Inflammatory macrophage (primary cell): Measurements from ENCODE around the gene MYH11.
"Not testable (repeated sequence)": the region's sequence is repeated elsewhere in the genome, so short reads cannot be mapped to it uniquely, and the experiment has no call there.

ENCODE experiments used
- DNase-seq, 2 donors: peaks; one replicate each; pipeline ENCODE4 v3.0.0-alpha.2; 2020 to 2022

MYH11 gene

DNA sequence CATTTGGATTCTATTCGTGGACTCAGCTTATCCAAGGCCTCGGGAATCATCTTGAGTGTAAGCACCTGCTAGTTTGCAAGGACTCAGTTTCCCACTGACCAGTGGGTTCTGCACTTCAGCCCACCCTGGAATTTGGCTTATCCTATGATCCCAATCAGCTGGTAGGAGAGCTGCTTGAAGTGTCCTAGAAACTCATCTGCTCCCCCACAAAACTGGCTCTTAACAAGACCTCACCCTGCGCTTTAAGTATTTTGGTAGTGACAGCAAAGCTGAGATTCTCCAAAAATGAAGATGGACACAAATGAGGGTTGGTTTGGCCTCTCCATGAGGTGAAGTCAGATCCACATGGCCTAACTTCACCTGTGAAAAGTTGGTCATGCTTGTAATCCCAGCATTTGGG lies 149.5 kb downstream of the MYH11 start:
- DNase-seq = no peak

DNA sequence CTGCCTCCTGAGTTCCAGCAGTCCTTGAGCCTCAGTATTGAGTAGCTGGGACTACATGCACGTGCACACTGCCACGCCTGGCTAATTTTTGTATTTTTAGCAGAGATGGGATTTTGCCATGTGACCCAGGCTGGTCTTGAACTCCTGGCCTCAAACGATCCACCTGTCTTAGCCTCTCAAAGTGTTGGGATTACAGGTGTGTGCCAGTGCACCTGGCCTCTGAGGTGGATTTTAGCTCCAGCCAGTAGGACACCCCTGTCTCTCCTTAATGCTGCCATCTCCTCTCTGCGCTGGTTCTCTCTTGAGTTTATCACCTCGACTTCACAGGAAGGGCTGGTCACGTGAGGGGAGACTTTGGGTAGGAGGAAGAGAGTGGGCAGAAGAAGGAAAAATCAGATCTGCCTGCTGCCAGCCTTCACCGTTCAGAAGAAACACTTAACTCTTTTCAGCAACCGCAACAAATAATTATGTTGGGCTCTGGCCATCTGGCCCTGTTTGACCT lies 151.7 kb downstream of the MYH11 start:
- no peak for DNase-seq

DNA sequence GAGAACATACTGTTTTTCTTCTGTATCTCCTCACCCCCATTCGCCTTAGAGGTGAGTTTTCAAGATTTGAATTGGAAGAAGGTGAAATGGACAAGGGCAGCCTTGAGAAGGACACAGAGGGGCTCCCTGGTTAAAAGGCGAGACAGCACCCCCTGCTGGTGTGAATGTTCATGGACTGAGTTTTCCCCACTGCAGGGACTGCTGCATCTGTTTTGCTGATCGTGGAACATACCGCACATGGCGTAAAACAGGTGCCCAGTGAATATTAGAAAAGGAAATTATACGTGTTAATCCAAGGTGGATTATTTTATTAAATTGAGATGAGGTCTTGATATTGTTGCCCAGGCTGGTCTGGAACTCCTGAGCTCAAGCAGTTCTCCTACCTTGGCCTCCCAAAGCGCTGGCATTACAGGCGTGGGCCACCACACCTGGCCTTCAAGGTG lies 152.3 kb downstream of the MYH11 start:
- peak; percentile 72 to 73 for DNase-seq

DNA sequence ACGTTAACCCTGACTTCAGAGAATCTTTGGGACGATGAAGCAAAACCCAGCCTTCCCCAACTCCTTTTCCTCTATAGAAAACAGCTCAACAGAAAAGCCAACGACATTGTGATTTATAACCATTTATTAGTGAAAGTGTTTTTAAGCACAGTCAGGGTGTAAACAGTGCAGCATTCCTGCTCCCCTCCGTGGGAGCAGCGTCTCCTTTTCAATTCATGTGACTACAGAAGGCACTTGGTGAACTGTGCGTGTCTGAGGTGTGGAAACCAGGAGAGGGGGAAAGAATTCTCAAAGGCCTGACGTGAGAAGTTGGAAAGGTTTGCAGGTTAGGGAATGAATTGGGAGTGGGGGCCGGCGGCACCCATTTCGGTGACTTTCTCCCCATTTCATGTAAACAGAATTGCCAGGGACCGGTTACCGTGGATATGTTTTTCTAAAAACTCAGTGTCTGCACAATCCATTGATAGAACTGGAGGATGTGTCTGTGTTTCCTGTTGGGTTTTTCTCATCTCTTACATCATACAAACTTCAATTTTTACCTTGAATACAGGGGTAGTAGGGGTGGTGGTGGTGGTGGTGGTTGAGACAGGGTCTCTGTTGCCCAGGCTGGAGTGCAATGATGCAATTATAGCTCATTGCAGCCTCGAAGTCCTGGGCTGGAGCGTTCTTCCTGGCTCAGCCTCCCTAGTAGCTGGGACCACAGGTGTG lies 153.6 kb downstream of the MYH11 start:
- DNase-seq = no peak

DNA sequence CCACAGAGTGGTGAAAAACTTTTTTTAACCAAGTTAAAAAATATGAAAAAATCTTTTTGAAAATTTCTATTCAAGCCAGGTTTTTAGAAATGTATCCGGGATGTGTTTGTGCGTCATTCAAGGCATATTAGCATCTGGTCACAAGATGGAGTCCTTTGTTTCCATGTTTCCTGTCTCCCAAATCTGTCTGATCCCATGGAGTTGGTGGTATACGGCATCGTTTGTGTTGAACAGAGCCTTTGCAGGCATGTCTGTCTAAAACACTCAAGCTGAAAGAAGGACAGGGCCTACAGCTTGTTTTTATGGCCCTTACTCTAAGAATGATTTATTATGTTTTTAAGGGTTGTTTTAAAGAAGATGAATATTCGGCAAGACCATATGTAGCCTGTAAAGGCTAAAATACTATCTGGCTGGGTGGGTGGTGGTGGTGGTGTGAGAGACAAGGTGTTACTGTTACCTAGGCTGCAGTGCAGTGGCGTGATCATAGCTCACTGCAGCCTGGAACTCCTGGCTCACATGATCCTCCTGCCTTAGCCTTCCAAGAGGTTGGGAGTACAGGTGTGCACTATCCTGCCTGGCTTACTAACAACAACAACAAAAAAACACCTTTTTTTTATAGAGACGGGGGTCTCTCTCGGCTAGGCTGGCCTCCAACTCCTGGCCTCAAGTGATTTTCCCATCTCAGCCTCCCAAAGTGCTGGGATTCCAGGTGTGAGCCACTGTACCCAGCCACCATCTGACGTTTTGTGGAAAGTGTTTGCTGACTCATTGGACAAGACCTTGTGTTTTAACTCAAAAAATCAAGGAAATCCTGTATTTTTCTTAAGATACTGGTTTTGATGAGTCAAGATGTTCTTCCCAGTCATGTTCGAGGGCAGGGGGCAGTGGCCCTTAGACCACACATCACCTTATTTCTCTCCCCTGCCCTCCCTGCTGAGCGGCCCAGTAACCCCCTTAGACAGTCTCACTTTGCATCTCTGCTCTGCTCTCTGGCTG lies 154.6 kb downstream of the MYH11 start:
- DNase-seq = no peak

DNA sequence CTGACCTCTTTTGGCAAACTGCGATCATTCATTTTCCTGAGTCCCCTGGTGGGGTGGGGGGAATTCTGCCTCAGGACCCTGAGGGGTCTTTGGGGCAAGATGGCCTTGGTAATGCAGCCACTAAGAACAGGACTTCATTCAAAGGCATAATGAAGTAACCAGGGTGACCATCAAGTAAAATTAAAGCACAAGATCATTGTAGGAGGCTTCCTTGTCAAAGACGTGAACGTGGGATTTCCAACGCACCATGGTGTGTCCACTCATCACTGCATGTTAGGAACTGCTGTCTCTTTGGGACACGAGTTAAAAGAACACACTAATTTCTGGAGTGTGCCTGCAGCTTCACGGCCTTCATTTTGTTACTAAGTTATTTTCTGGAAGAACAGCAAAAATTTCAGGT lies 155.5 kb downstream of the MYH11 start:
- DNase-seq = no peak

DNA sequence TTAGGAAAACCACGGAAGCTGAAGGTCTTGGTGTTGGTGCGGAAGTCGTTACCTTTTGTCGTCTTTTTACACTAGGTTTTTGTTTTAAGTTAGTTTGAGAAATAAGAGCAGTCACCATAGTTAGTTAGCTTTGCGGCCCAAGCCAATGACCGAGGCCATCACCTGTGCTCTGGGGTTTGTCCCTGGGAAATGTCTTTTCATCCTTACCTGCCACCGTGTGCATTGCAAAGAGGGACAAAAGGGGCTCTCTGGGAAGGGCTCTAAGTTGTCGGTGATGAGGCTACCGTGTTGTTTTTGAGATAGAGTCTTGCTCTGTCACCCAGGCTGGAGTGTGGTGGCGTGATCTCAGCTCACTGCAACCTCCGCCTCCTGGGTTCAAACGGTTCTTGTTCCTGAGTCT lies 157.0 kb downstream of the MYH11 start:
- DNase-seq = no peak

DNA sequence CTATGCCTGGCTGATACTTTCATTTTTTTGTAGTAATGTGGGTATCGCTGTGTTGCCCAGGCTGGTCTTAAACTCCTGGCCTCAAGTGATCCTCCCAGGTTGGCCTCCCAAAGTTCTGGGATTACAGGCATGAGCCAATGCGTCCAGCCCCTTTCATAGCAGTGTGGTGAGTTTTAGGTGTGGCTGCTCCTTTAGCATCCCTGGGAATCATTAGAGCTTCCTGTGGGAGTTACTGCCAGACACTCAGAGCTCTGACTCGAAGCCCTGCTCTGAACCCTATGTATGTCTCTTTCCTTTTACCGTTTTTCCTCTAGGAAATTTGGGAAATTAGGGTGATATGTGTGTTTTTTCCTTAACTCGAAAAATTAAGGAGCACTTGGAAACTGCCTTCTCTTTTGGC lies 162.3 kb downstream of the MYH11 start:
- no peak for DNase-seq

DNA sequence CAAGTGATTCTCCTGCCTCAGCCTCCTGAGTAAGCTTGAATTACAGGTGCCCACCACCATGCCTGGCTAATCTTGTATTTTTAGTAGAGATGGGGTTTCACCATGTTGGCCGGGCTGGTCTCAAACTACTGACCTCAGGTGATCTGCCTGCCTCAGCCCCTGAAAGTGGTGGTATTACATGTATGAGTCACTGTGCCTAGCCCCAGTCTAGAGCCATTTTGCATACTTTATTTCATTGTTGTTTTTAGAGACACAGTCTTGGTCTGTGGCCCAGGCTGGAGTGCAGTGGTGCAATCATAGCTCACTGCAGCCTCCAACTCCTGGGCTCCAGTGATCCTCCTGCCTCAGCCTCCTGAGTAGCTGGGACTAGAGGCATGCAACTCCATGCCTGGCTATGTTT lies 164.3 kb downstream of the MYH11 start:
- DNase-seq = not testable (repeated sequence)

DNA sequence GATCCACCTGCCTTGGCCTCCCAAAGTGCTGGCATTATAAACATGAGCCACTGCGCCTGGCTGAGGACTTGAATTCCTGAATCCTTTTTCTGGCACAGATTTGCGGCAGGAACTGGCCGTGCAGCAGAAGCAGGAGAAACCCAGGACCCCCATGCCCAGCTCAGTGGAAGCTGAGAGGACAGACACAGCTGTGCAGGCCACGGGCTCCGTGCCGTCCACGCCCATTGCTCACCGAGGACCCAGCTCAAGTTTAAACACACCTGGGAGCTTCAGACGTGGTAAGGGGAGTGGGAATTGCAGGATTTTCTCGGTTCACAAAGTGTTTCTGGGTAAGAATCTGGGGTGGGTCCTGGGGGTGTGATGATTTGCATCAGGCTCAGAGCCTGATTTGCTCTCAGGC lies 165.8 kb downstream of the MYH11 start:
- DNase-seq = no peak

DNA sequence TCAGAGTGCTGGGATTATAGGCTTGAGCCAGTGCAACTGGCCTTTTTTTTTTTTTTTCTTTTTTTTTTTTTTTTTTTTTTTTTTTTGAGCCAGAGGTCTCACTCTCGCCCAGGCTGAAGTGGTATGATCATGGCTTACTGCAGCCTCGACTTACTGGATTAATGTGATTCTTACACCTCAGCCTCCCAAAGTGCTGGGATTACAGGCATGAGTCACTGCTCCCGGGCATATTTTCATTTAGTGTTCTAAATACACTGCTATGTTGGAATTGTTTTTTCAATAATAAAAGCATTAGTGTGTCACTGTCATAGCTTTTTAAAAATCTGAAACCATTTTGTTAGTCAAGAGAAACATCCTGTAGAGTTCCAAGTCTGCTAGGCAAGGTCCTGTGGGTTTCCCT lies 166.5 kb downstream of the MYH11 start:
- DNase-seq = no peak

DNA sequence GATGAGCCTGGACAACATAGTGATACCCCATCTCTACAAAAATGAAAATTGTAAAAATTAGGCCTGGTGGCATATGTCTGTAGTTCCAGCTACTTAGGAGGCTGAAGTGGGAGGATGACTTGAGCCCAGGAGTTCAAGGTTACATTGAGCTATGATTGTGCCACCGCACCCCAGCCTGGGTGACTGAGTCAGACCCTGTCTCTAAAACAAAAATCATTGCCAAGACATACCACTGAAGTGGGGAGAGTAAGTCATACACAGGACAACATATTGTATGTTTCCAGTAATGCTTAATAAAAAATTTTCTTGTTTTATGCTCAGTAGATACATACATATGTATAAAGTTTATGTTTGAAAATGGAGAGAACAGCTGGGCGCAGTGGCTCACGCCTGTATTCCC lies 167.5 kb downstream of the MYH11 start:
- no peak for DNase-seq

DNA sequence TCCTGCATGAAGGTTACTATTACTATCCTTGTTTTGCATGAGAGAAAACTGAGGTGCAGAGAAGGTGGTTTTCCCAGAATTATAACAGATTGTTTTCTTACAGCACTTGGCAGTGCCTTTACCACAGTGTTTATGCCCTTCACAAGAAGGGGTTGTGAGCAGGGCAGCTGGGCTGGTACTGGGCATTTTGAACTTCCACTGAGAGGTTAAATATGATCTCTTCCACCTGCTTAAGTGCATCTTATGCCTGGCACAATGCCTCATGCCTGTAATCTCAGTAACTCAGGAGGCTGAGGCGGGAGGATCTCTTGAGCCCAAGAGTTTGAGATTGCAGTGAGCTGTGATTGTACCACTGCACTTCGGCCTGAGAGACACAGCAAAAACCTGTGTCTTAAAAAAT lies 170.5 kb downstream of the MYH11 start:
- DNase-seq = no peak

DNA sequence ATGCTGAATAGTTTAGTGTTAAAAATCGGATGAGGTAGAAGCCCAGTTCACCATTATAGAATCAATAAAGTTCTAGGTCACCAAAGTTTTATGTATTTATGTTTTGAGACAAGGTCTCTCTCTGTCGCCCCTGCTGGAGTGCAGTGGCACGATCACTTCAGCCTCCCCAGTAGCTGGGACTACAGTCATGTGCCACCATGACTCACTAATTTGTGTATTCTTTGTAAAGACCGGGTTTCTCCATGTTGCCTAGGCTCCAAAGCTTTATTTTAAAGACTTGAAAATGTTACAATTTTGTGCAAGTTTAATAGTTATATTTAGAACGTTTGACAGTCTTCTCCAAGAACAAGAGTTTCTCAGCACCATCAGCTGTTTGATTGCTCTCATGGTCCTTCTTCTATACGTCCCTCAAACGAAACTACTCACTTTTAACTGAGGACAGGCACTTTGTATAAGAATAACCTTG lies 174.7 kb downstream of the MYH11 start:
- DNase-seq = peak; percentile 88 to 89

DNA sequence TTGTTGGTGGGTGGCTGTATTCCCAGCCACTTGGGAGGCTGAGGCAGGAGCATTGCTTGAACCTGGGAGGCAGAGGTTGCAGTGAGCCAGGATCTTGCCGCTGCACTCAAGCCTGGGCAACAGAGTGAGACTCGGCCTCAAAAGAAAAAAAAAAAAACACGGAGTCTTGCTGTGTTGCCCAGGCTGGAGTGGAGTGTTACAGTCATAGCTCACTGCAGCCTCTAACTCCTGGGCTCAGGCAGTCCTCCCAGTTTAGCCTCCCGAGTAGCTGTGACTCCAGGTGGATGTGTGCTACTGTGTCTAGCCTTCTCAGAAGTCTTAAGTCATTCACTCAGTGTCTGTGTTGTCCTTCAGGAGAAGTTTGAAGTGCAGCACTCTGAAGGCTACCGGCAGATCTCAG lies 179.4 kb downstream of the MYH11 start:
- DNase-seq = no peak

DNA sequence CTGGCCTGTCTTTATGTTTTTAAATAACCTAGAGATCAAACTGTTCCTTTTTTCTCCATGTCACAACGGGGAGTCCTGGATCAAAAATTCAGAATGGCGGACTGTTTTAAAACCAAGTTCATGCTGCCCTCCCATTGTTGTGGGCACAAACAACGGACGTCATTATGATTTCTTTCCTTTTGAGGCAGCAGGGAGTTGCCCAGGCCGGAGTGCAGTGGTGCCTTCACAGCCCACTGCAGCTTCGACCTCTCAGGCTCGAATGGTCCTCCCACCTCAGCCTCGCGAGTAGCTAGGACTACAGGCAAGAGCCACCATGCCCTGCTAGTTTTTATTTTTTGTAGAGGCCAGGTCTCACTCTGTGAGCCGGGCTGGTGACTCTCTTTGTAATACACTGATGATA lies 180.3 kb downstream of the MYH11 start:
- no peak for DNase-seq

DNA sequence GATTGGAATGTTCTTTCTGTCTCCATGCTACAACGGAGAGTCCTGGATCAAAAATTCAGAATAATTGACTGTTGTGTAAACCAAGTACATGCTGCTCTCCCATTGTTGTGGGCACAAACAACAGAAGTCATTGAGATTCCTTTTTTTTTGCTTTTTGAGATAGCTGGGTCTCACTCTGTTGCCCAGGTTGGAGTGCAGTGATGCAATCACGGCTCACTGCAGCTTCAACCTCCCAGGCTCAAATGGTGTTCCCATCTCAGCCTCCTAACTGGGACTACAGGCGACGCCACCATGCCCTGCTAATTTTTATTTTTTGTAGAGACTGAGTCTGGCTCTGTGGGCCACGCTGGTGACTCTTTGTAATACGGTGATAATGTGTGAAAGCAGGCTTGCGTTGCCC lies 182.3 kb downstream of the MYH11 start:
- no peak for DNase-seq

DNA sequence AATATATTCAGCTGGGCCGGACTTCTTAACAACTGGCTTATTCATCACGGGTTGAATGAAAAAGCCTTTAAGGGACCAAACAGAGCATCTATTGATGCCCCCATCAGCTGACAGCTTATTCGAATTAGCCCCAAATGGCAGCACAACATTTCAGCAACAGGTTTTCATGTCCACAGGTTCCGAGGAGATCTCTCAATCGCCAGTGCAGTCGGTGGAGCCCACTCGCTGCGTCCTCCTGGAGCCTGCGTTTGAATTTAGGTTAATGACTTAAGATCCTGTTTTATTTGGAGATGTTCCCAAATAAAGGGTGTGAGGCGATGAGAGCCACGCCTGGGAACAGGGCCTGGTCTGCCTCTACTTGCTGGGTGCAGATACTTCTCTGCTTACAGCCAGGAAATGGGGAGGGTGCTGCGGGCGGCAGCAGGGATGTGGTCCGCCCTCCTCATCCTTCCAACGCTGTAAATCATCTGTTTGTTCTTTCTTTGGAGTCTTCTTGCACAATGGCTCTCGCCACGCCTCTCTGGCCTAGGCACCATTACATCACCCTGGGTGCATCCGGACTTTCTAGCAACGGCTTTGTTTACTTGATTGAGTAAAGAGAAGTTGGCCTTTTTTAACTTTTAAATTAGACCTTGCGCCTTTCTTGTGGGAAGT lies 184.2 kb downstream of the MYH11 start:
- DNase-seq = peak; percentile 96 to 98

DNA sequence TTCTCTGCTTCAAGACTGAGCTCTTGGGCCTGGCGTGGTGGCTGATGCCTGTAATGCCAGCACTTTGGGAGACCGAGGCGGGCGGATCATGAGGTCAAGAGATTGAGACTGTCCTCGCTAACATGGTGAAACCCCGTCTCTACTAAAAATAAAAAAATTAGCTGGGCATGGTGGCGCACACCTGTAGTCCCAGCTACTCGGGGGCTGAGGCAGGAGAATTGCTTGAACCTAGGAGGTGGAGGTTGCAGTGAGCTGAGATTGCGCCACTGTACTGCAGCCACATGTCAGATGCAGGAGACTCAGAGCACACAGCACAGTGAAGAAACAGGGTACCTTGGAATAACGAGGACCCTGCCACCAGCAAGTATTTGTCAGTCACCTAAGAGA lies 184.7 kb downstream of the MYH11 start:
- not testable (repeated sequence) for DNase-seq

DNA sequence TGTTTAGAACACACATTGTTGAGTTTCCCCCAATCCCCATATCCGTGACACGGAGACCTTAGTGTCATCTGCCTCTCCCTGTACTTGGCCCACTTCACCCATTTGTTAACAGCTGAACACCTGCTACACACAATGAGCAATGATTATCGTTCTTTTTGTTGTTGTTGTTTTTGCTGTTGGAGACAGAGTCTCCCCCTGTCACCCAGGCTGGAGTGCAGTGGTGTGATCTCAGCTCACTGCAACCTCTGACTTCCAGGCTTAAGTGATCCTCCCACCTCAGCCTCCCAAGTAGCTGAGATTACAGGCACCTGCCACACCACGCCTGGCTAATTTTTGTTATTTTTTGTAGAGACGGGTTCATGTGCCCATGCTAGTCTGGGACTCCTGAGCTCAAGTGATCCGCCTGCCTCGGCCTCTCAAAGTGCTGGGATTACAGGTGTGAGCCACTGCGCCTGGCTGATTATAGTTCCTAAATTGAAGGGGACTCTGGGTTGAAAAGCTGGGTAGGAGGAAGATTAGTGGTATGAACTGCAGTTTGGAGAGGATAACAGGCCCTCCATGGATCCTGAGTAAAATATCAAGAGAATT lies 185.2 kb downstream of the MYH11 start:
- DNase-seq = no peak

DNA sequence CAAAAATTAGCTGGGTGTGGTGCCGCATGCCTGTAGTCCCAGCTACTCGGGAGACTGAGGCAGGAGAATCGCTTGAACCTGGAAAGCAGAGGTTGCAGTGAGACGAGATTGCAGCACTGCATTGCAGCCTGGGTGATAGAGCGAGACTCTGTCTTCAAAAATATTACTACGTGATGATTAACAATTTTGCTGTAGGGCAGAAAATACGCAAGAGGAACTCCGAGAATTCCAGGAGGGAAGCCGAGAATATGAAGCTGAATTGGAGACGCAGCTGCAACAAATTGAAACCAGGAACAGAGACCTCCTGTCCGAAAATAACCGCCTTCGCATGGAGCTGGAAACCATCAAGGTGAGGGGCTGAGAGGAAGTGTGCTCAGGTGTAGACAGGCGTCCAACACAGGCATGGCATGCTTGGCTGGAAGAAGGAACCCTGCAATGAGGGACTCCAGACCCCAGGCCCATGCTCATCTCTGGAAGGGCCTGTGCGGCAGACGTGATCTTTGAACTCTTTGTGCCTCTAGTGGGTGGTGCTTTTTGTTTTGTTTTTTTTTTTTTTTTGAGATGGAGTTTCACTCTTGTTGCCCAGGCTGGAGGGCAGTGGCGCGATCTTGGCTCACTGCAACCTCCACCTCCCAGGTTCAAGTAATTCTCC lies 189.6 kb downstream of the MYH11 start:
- DNase-seq = no peak

DNA sequence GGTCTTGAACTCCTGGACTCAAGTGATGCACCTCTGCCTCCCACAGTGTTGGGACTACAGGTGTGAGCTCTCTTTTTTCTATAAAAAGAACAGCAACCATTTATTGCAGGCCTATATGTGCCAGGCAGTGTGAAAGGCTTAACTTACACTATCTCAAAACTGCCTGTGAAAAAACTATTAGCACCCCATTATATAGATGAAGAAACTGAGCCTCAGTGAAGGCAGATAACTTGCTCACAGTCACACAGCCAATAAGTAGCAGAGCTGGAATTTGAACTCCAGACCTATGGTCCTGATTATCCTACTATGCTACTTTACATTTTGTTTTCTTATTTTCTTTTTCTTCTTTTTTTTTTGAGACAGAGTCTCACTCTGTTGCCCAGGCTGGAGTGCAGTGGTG lies 191.7 kb downstream of the MYH11 start:
- DNase-seq = no peak
